ENCODE data around the gene ADCK1. TPM values are rescaled to one million over a fixed set of nuclear protein-coding genes. Genes with fewer than 3 reads are reported as not detected.
"Not testable (repeated sequence)": the region's sequence is repeated elsewhere in the genome, so short reads cannot be mapped to it uniquely, and the experiment has no call there.

Gene ADCK1
- total RNA-seq, 1 donor from 2014 or later, result 5.6 TPM

GRCh38 chr14:77950371-77951063 lies 150.6 kb downstream of the ADCK1 start:
- no peaks in the 10 kb centered on the region for H3K27me3 Mint-ChIP-seq (ENCODE audit: unreplicated experiment)
- TF ChIP-seq CTCF (IDR thresholded peaks at IDR 0.05; ENCODE audit: partially characterized antibody, unreplicated experiment), result no peak
- H3K4me1 Mint-ChIP-seq (ENCODE audit: low read depth, unreplicated experiment), result no peaks in the 10 kb centered on the region
- no peak for DNase-seq
- H3K27ac Mint-ChIP-seq (ENCODE audit: unreplicated experiment), result no peak overlapping the region
- H3K4me3 Mint-ChIP-seq (ENCODE audit: unreplicated experiment), result no peak overlapping the region
- H3K36me3 Mint-ChIP-seq (ENCODE audit: unreplicated experiment), result peaks cover 12% of the 10 kb centered on the region
- peaks cover 6% of the 10 kb centered on the region for H3K9me3 Mint-ChIP-seq (ENCODE audit: unreplicated experiment)

GRCh38 chr14:77955816-77956484 lies 156.0 kb downstream of the ADCK1 start:
- peaks cover 4% of the 10 kb centered on the region for H3K9me3 Mint-ChIP-seq (ENCODE audit: unreplicated experiment)
- H3K36me3 Mint-ChIP-seq (ENCODE audit: unreplicated experiment), result no peaks in the 10 kb centered on the region
- H3K4me3 Mint-ChIP-seq (ENCODE audit: unreplicated experiment), result no peak overlapping the region
- no peak for DNase-seq
- no peaks in the 10 kb centered on the region for H3K4me1 Mint-ChIP-seq (ENCODE audit: low read depth, unreplicated experiment)
- H3K27me3 Mint-ChIP-seq (ENCODE audit: unreplicated experiment), result no peaks in the 10 kb centered on the region
- no peak overlapping the region for H3K27ac Mint-ChIP-seq (ENCODE audit: unreplicated experiment)
- no peak for TF ChIP-seq CTCF (IDR thresholded peaks at IDR 0.05; ENCODE audit: partially characterized antibody, unreplicated experiment)

GRCh38 chr14:77959686-77960085 lies 159.8 kb downstream of the ADCK1 start:
- not testable (repeated sequence) for H3K27ac Mint-ChIP-seq (ENCODE audit: unreplicated experiment); DNase-seq; H3K9me3 Mint-ChIP-seq (ENCODE audit: unreplicated experiment); H3K4me3 Mint-ChIP-seq (ENCODE audit: unreplicated experiment); H3K36me3 Mint-ChIP-seq (ENCODE audit: unreplicated experiment); H3K4me1 Mint-ChIP-seq (ENCODE audit: low read depth, unreplicated experiment); H3K27me3 Mint-ChIP-seq (ENCODE audit: unreplicated experiment)

DNA sequence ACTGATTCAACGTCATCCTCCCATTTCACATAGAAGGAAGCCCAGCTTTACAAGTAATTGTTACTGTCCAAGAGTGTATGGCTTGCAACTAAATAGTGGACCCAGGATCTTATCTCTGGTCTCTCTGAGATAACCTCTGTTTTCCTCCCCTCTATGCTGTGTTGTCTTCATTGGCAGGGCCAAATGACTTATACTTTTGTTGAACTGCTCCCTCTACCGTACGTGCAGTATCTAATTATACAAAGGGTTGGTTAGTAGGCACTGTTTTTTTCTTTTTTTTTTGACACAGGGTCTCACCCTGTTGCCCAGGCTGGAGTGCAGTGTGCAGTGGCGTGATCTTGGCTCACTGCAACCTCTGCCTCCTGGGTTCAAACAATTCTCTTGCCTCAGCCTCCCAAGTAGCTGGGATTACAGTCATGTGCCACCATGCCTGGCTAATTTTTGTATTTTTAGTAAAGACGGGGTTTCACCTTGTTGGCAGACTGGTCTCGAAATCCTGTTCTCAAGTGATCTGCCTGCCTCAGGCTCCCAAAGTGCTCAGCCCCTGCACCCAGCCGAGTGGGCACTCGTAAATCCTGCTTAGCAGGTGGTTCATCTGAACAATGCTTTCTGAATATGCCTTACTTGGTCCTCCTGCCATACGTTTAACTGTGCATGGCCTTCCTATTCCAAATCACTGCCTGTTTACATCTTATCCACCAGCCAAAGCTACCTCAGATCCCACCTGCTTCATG lies 162.1 kb downstream of the ADCK1 start:
- DNase-seq, result no peak
- no peaks in the 10 kb centered on the region for H3K27me3 Mint-ChIP-seq (ENCODE audit: unreplicated experiment)
- no peak overlapping the region for H3K4me3 Mint-ChIP-seq (ENCODE audit: unreplicated experiment)
- no peak overlapping the region for H3K27ac Mint-ChIP-seq (ENCODE audit: unreplicated experiment)
- H3K4me1 Mint-ChIP-seq (ENCODE audit: low read depth, unreplicated experiment), result no peaks in the 10 kb centered on the region
- H3K36me3 Mint-ChIP-seq (ENCODE audit: unreplicated experiment), result no peaks in the 10 kb centered on the region
- no peak for TF ChIP-seq CTCF (IDR thresholded peaks at IDR 0.05; ENCODE audit: partially characterized antibody, unreplicated experiment)
- peaks cover 2% of the 10 kb centered on the region for H3K9me3 Mint-ChIP-seq (ENCODE audit: unreplicated experiment)

GRCh38 chr14:77962731-77963520 lies 163.0 kb downstream of the ADCK1 start:
- H3K4me1 Mint-ChIP-seq (ENCODE audit: low read depth, unreplicated experiment), result no peaks in the 10 kb centered on the region
- H3K9me3 Mint-ChIP-seq (ENCODE audit: unreplicated experiment), result no peaks in the 10 kb centered on the region
- H3K36me3 Mint-ChIP-seq (ENCODE audit: unreplicated experiment), result no peaks in the 10 kb centered on the region
- H3K4me3 Mint-ChIP-seq (ENCODE audit: unreplicated experiment), result no peak overlapping the region
- TF ChIP-seq CTCF (IDR thresholded peaks at IDR 0.05; ENCODE audit: partially characterized antibody, unreplicated experiment), result no peak
- DNase-seq, result no peak
- no peaks in the 10 kb centered on the region for H3K27me3 Mint-ChIP-seq (ENCODE audit: unreplicated experiment)
- no peak overlapping the region for H3K27ac Mint-ChIP-seq (ENCODE audit: unreplicated experiment)

All from glutamatergic neuron (in vitro differentiated cells).